ENCODE results near the gene TNK1. TPM values are rescaled to one million over a fixed set of nuclear protein-coding genes. Genes with fewer than 3 reads are reported as not detected.

TNK1 gene
- total and polyA plus RNA-seq, 4 donors, result 3.7 to 8.2 (median 5.7) TPM

GRCh38 chr17:7406235-7406825 is 25.4 kb downstream of the TNK1 start:
- Histone ChIP-seq H3K9ac (ENCODE audit: insufficient read depth in 1 of 2, low read length in 2 of 2) (no peak overlapping the region), H3K27ac (ENCODE audit: low read depth in 1 of 2, low read length in 1 of 2) (no peak overlapping the region), H3K9me3 (ENCODE audit: control insufficient read depth in 4 of 4, insufficient read depth in 3 of 4, low read length in 3 of 4) (no peaks in the 10 kb centered on the region), H3K27me3 (ENCODE audit: control insufficient read depth in 3 of 3, insufficient read depth in 3 of 3, low read length in 2 of 3) (no peaks in the 10 kb centered on the region), H3K4me3 (no peak overlapping the region), H3K36me3 (ENCODE audit: control insufficient read depth in 4 of 4, insufficient read depth in 4 of 4, low read length in 4 of 4) (peaks cover 0 to 4% (median 2%) of the 10 kb centered on the region in 4 donors), H3K4me1 (ENCODE audit: control insufficient read depth in 5 of 5, insufficient read depth in 5 of 5, low read length in 5 of 5) (peaks cover 0 to 13% (median 7%) of the 10 kb centered on the region in 5 donors)
- DNase-seq (peak in 1 of 3 donors; percentile 17), ATAC-seq (ENCODE audit: insufficient read depth, low FRiP score) (no peak)
- no peak for TF ChIP-seq CTCF (IDR thresholded peaks at IDR 0.05; ENCODE audit: control extremely low read depth, extremely low read depth)
- 65 to 73% methylated on average over 12 of the region's 12 CpGs for WGBS, 2 donors

- peaks cover 0 to 4% (median 2%) of the 10 kb centered on the region in 4 donors for H3K36me3 ChIP-seq (ENCODE audit: control insufficient read depth in 4 of 4, insufficient read depth in 4 of 4, low read length in 4 of 4)
- H3K9ac ChIP-seq (ENCODE audit: insufficient read depth in 1 of 2, low read length in 2 of 2), result no peak overlapping the region
- ATAC-seq (ENCODE audit: insufficient read depth, low FRiP score) (no peak), DNase-seq (no peak)
- no peak for TF ChIP-seq CTCF (IDR thresholded peaks at IDR 0.05; ENCODE audit: control extremely low read depth, extremely low read depth)
- 87 to 91% methylated on average over 13 of the region's 13 CpGs for WGBS, 2 donors
- H3K4me1 ChIP-seq (ENCODE audit: control insufficient read depth in 5 of 5, insufficient read depth in 5 of 5, low read length in 5 of 5), result peaks cover 0 to 13% (median 7%) of the 10 kb centered on the region in 5 donors
- H3K9me3 ChIP-seq (ENCODE audit: control insufficient read depth in 4 of 4, insufficient read depth in 3 of 4, low read length in 3 of 4), result no peaks in the 10 kb centered on the region
- H3K27ac ChIP-seq (ENCODE audit: low read depth in 1 of 2, low read length in 1 of 2), result no peak overlapping the region
- H3K4me3 ChIP-seq, result no peak overlapping the region
- H3K27me3 ChIP-seq (ENCODE audit: control insufficient read depth in 3 of 3, insufficient read depth in 3 of 3, low read length in 2 of 3), result no peaks in the 10 kb centered on the region
These were observed 26.2 kb downstream of the TNK1 start for GRCh38 chr17:7407082-7407481.

- no peak within 1 kb of the TSS for H3K4me3 ChIP-seq
These were observed 26.8 kb downstream of the TNK1 start, which contains the start of gene NLGN2 for GRCh38 chr17:7407485-7408251. Gene NLGN2, plus strand, starts transcription at chr17:7407845. Its CDS starts 411 bp downstream, at chr17:7408256.

More at GRCh38 chr17:7407485-7408251, 26.8 kb downstream of the TNK1 start, which contains the start of gene NLGN2:
- H3K27ac ChIP-seq (ENCODE audit: low read depth in 1 of 2, low read length in 1 of 2), result no peak within 1 kb of the TSS
- H3K27me3 ChIP-seq (ENCODE audit: control insufficient read depth in 3 of 3, insufficient read depth in 3 of 3, low read length in 2 of 3), result no peaks in the 10 kb centered on the region
- ATAC-seq (ENCODE audit: insufficient read depth, low FRiP score), result no peak
- H3K9ac ChIP-seq (ENCODE audit: insufficient read depth in 1 of 2, low read length in 2 of 2), result no peak within 1 kb of the TSS
- no peaks in the 10 kb centered on the region for H3K9me3 ChIP-seq (ENCODE audit: control insufficient read depth in 4 of 4, insufficient read depth in 3 of 4, low read length in 3 of 4)
- peaks cover 0 to 11% (median 6%) of the 10 kb centered on the region in 5 donors for H3K4me1 ChIP-seq (ENCODE audit: control insufficient read depth in 5 of 5, insufficient read depth in 5 of 5, low read length in 5 of 5)
- DNase-seq, result no peak
- peaks cover 0 to 4% (median 2%) of the 10 kb centered on the region in 4 donors for H3K36me3 ChIP-seq (ENCODE audit: control insufficient read depth in 4 of 4, insufficient read depth in 4 of 4, low read length in 4 of 4)
- no peak for TF ChIP-seq CTCF (IDR thresholded peaks at IDR 0.05; ENCODE audit: control extremely low read depth, extremely low read depth)
- 43 to 60% methylated on average over 8 to 11 of the region's 12 CpGs for WGBS, 2 donors

All from lung (tissue), 12 donors.